Transverse colon (tissue), 3 donors: Measurements from ENCODE around the gene GREB1L.

Experiments used
- EP300 ChIP-seq: sonication (generic); formaldehyde crosslinking; IDR thresholded peaks from one replicate; pipeline ENCODE4 v1.6.1; 2017; ENCODE audit warnings: antibody characterized with exemption, low read depth
- TF ChIP-seq, protein P1 (sequence below), 5 experiments: fragments of 200-600 bp in 3 of 5; fragments of 450-650 bp in 2 of 5; sonication (generic) in 3 of 5; IDR thresholded peaks; 1 replicate in 2 of 5; 2 replicates in 3 of 5; pipeline ENCODE4 v1.5.1; 2016 to 2017; ENCODE audit warnings: antibody characterized with exemption in 5 of 5, inconsistent platforms in 3 of 5, mild to moderate bottlenecking in 2 of 5, moderate library complexity in 1 of 5

DNA sequence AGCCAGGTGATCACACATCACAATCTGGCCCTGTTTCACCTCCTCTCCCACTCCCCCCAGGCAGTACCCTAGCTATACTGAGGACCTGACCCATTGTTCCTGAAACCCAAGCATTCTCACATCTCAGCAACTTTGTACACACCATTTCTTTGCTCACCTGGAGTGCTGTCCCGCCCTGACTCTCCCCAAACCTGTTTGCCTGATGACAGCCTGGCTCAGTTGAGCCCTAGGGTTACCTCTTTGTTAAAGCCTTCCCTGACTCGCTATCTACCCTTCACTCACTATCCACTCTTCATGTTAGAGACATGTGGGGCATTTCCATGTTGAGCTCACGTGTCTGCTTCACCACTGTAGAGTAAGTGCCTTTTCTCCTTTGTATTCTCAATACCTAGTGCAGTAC is 49.1 kb downstream of the GREB1L start:
- TF ChIP-seq, protein P1, sequence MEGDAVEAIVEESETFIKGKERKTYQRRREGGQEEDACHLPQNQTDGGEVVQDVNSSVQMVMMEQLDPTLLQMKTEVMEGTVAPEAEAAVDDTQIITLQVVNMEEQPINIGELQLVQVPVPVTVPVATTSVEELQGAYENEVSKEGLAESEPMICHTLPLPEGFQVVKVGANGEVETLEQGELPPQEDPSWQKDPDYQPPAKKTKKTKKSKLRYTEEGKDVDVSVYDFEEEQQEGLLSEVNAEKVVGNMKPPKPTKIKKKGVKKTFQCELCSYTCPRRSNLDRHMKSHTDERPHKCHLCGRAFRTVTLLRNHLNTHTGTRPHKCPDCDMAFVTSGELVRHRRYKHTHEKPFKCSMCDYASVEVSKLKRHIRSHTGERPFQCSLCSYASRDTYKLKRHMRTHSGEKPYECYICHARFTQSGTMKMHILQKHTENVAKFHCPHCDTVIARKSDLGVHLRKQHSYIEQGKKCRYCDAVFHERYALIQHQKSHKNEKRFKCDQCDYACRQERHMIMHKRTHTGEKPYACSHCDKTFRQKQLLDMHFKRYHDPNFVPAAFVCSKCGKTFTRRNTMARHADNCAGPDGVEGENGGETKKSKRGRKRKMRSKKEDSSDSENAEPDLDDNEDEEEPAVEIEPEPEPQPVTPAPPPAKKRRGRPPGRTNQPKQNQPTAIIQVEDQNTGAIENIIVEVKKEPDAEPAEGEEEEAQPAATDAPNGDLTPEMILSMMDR (IDR thresholded peaks at IDR 0.05) = no peak
- TF ChIP-seq EP300 = no peak
